Heart left ventricle (tissue), 16 donors: Measurements from ENCODE around the gene ANKH. TPM values are rescaled to one million over a fixed set of nuclear protein-coding genes. Genes with fewer than 3 reads are reported as not detected.
A peak's percentile ranks its signal among the peaks of the same experiment; 100 is the strongest.

Source experiments
- ATAC-seq, 4 donors: fragments of 200-7000 bp; cut with Tn5 transposase; one replicate each; pipeline ENCODE4 v1.9.1; 2020 to 2022; ENCODE audit warnings: moderate library complexity in 4 of 4, mild to moderate bottlenecking in 3 of 4, moderate number of reproducible peaks in 1 of 4
- DNase-seq, 5 donors: peaks; one replicate each; pipeline ENCODE4 v3.0.0-alpha.2; 2020
- H3K27ac ChIP-seq, 12 donors: fragments of 200-600 bp; sonication (generic) in 4 of 12; one replicate each; pipeline versions ENCODE4 v1.5.0 to v1.8.0; 2016 to 2022; ENCODE audit warnings: mild to moderate bottlenecking in 2 of 12
- H3K27me3 ChIP-seq, 9 donors: fragments of 200-600 bp; sonication (generic) in 2 of 9; one replicate each; pipeline versions ENCODE4 v1.5.1 to v1.8.0; 2016 to 2022; ENCODE audit warnings: mild to moderate bottlenecking in 3 of 9
- H3K36me3 ChIP-seq, 9 donors: fragments of 200-600 bp; sonication (generic) in 2 of 9; one replicate each; pipeline versions ENCODE4 v1.5.0 to v1.8.0; 2018 to 2022; ENCODE audit warnings: mild to moderate bottlenecking in 2 of 9
- H3K4me1 ChIP-seq, 12 donors: fragments of 200-600 bp; sonication (generic) in 4 of 12; one replicate each; pipeline versions ENCODE4 v1.5.0 to v1.8.0; 2016 to 2022; ENCODE audit warnings: mild to moderate bottlenecking in 3 of 12
- H3K4me3 ChIP-seq, 12 donors: fragments of 200-600 bp; sonication (generic) in 4 of 12; one replicate each; pipeline versions ENCODE4 v1.5.0 to v1.8.0; 2017 to 2022; ENCODE audit warnings: mild to moderate bottlenecking in 9 of 12, moderate library complexity in 4 of 12
- H3K9me3 ChIP-seq, 12 donors: fragments of 200-600 bp; sonication (generic) in 4 of 12; one replicate each; pipeline versions ENCODE4 v1.5.0 to v1.8.0; 2016 to 2022; ENCODE audit warnings: mild to moderate bottlenecking in 1 of 12
- POLR2A ChIP-seq, 2 donors: fragments of 450-650 bp; IDR thresholded peaks; one replicate each; pipeline ENCODE4 v1.6.1; 2017; ENCODE audit warnings: antibody characterized with exemption in 2 of 2, mild to moderate bottlenecking in 2 of 2, moderate library complexity in 2 of 2
- WGBS, 4 donors: extraction: QIAGEN DNeasy Blood & Tissue Kit in 2 of 4; methylation state at CpG; one replicate each; pipeline versions ENCODE4 v1.1.5 to v1.1.7; 2013 to 2018; 5-methylcytosine and 5-hydroxymethylcytosine counted together
- intact Hi-C, 10 donors: fragments of 100-400 bp; cut with DNase I; formaldehyde crosslinking; loops; one replicate each; pipeline versions ENCODE4 v1.11.1 to v1.14.2; 2022
- polyA plus RNA-seq, 2 donors: library from polyadenylated mRNA; stranded (reverse); fragments of 200-250 nt; gene quantifications; one replicate each; pipeline ENCODE4 v1.2.3, GENCODE V29; 2013
- total RNA-seq, 9 donors: library from RNA; depleted of rRNA in 2 of 9; stranded (reverse); fragments of >200 nt in 2 of 9; fragmentation: NEBNext Ultra II Directional in 3 of 9; extraction: Animal tissue kit (Norgen Biotek cat#: 25700) in 3 of 9; gene quantifications; one replicate each; pipeline versions ENCODE4 v1.1.0 to v1.2.4, GENCODE V29; 2016 to 2023
- TF ChIP-seq, protein P1 (sequence below), 12 donors: fragments of 200-600 bp; sonication (generic) in 4 of 12; IDR thresholded peaks; one replicate each; pipeline versions ENCODE4 v1.5.0 to v1.8.0; 2018 to 2022; ENCODE audit warnings: antibody characterized with exemption in 12 of 12, mild to moderate bottlenecking in 5 of 12
- donor health status: ischemic (EF 13 %, LVEDD 7.1; RV severe dilation, severe dysfunction).
- donor health status: healthy with polysubstance abuse.
- donor health status: DM: no; HTN: yes; CAD: no.
- donor health status: DM: no; HTN: no; CAD: no.
- donor health status: ischemic (EF 25% LVEDD 6.9; RV normal size, moderate dysfunction).
- donor health status: ischemic (EF 25% LVEDD 5.7; RV mildly dilated, moderate dysfunction).
- donor health status: healthy.
- donor health status: DM: yes; HTN: yes; CAD: no.
- donor health status: ischemic (EF 35%, LVEDD 5.7; RV mildly dilated, moderate dysfunction).
- donor health status: nonischemic (EF 11% LVEDD 7.7; RV severe dilation, severe dysfunction).
- donor health status: DM: yes; HTN: yes; CAD: no.
- donor health status: PGD.
- donor health status: ischemic (EF 29% LVEDD 5.4; RV normal size, mild dysfunction).
- donor health status: nonischemic (EF 23%, LVEDD 6.1; RV moderate dilation, normal function).

Gene ANKH
- total and polyA plus RNA-seq, 11 donors: 54.1 to 260 (median 168) TPM

DNA sequence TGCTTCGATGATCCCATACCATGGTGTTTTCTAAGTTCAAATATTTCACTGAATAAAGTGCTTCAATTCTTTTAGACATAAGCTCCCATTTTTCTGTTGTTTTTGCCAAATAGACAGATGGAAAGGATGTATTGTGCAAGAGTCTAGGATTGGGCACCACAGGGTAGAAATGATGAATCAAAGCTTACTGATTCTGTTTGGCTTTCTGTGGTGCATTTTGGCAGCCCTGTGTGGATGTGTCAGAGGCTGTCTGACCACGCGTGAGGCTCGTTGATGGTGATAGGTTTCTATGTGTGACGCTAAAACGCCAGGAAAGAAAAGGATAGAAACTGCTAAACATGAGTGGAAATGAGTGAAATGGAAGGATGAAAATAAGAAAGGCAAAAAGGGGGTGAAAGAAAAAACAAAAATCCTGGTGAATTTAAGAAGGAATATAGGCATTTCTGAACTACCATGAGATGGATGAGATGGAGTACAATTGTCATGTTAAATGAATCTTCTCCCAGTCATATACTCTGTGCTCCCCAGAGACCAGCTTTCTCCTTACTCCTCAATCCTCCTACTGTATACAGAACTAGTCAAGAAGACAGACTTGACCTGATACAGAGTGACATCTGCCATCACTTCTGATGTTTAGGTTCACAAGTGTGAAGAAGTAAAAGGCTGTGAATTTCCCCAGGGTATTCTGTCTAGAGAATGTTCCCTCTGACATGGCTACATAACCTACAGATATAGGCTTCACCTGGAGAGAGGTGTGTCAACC, 54.4 kb downstream of the ANKH start:
- Histone ChIP-seq H3K27ac (peak overlapping the region in 1 of 12 donors; percentile 61), H3K4me3 (no peak overlapping the region), H3K9me3 (no peaks in the 10 kb centered on the region), H3K27me3 (no peaks in the 10 kb centered on the region), H3K36me3 (peaks cover 0 to 2% (median 0%) of the 10 kb centered on the region in 9 donors), H3K4me1 (peaks cover 5 to 53% (median 33%) of the 10 kb centered on the region in 12 donors)
- intact Hi-C loops: no loop called here
- TF ChIP-seq POLR2A (IDR thresholded peaks at IDR 0.05): no peak
- TF ChIP-seq, protein P1, sequence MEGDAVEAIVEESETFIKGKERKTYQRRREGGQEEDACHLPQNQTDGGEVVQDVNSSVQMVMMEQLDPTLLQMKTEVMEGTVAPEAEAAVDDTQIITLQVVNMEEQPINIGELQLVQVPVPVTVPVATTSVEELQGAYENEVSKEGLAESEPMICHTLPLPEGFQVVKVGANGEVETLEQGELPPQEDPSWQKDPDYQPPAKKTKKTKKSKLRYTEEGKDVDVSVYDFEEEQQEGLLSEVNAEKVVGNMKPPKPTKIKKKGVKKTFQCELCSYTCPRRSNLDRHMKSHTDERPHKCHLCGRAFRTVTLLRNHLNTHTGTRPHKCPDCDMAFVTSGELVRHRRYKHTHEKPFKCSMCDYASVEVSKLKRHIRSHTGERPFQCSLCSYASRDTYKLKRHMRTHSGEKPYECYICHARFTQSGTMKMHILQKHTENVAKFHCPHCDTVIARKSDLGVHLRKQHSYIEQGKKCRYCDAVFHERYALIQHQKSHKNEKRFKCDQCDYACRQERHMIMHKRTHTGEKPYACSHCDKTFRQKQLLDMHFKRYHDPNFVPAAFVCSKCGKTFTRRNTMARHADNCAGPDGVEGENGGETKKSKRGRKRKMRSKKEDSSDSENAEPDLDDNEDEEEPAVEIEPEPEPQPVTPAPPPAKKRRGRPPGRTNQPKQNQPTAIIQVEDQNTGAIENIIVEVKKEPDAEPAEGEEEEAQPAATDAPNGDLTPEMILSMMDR (IDR thresholded peaks at IDR 0.05): no peak
- peak in 3 of 4 donors; percentile 20 to 82 (median 66) for ATAC-seq
- peak in 2 of 5 donors; percentile 59 to 70 for DNase-seq
- 78 to 89% (median 81%) methylated on average over 6 of the region's 6 CpGs for WGBS, 4 donors

DNA sequence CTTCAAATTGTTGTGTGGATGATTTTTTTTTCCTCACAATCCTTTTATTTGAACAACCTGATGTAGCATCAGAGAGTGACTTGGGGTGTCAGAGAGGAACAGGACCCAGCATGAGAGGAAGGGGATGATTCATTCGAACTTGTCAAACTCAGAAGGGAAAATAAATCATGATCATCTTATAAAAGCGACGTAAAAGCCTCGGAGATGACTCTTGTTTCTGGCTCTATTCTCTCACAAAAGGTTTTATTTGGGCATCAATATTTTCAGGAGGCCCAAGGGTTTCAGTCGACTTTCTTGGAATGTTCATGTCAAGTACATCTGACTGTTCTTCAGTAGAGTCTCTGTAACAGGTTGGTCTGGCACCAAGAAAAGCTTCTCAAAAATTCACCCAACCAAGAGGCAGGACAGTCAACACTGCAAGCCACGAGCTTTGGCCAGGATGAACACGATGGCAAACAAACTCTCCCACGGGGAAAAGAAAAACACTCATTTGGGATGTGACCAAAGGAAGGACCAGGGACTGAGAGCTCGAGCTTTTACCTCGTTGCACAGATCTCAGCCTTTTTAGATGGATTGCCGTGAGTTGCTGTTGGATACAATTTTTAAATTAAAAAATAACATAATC, 55.1 kb downstream of the ANKH start:
- Histone ChIP-seq H3K27ac (peak overlapping the region in 1 of 12 donors; percentile 61), H3K27me3 (no peaks in the 10 kb centered on the region), H3K4me3 (no peak overlapping the region), H3K4me1 (peaks cover 0 to 53% (median 27%) of the 10 kb centered on the region in 12 donors), H3K36me3 (peaks cover 0 to 2% (median 0%) of the 10 kb centered on the region in 9 donors), H3K9me3 (no peaks in the 10 kb centered on the region)
- WGBS, 4 donors: 76 to 84% (median 80%) methylated on average over 11 of the region's 11 CpGs
- ATAC-seq: peak in 1 of 4 donors; percentile 3
- intact Hi-C loops: no loop called here
- no peak for TF ChIP-seq POLR2A (IDR thresholded peaks at IDR 0.05)
- TF ChIP-seq, protein P1 (IDR thresholded peaks at IDR 0.05): no peak
- DNase-seq: no peak

DNA sequence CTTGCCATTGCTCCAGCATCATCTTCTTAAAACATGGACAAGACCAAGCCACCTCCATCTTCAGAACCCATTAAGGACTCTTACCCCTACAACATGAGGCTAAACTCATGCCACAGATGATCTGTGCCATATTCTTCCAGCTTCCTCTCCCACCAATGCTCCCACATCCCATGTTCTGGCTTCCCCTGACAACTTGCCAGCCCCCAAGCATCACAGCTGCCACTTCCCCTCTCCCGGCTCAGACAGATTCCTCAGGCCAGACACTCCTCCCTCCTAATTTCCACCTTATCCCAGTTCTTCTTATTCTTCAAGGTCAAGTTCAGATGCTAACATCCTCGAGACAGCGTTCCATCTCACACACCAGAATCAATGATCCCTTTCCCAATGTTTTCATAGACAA, 57.8 kb downstream of the ANKH start:
- Histone ChIP-seq H3K4me3 (no peak overlapping the region), H3K4me1 (peaks cover 10 to 55% (median 33%) of the 10 kb centered on the region in 12 donors)
- intact Hi-C loops: loop anchor here in 2 of 10 donors (5.0 kb wide), 2 partner anchors 44 to 81 kb away; no protein-coding TSS in a partner anchor

More for the DNA sequence above, 57.8 kb downstream of the ANKH start:
- WGBS, 4 donors: 77 to 86% (median 81%) methylated on average over 3 of the region's 3 CpGs
- TF ChIP-seq, protein P1 (IDR thresholded peaks at IDR 0.05): no peak
- no peak for TF ChIP-seq POLR2A (IDR thresholded peaks at IDR 0.05)
- H3K27me3 ChIP-seq: no peaks in the 10 kb centered on the region
- ATAC-seq (no peak), DNase-seq (no peak)
- H3K27ac ChIP-seq: no peak overlapping the region
- no peaks in the 10 kb centered on the region for H3K36me3 ChIP-seq
- no peaks in the 10 kb centered on the region for H3K9me3 ChIP-seq
